Neural cell (in vitro differentiated cells): Measurements from ENCODE around the gene ATOX1. TPM values are rescaled to one million over a fixed set of nuclear protein-coding genes. Genes with fewer than 3 reads are reported as not detected.

Source experiments
- H2AFZ ChIP-seq: fragments of 200-600, 300-800 bp; sonication (generic), shearing (Covaris generic); 2 replicates; pipeline ENCODE4 v1.6.0; 2014; ENCODE audit warnings: low read depth, mild to moderate bottlenecking, antibody characterized with exemption, low read length, moderate library complexity
- H3F3A ChIP-seq: fragments of 200-600 bp; shearing (Covaris generic); 2 replicates; pipeline ENCODE4 v1.6.1; 2016; ENCODE audit warnings: mild to moderate bottlenecking, moderate library complexity, mixed read lengths, antibody characterized with exemption, low read length; ENCODE audit not compliant: insufficient read depth, poor library complexity, severe bottlenecking
- H3K27ac ChIP-seq: fragments of 200-600, 300-800 bp; sonication (generic), shearing (Covaris generic); 2 replicates; pipeline ENCODE4 v1.5.1; 2014; ENCODE audit warnings: mild to moderate bottlenecking, low read length, moderate library complexity
- H3K27me3 ChIP-seq: fragments of 300-800, 200-600 bp; sonication (generic), shearing (Covaris generic); 2 replicates; pipeline ENCODE4 v1.6.0; 2014; ENCODE audit warnings: mild to moderate bottlenecking, low read depth, low read length, moderate library complexity; ENCODE audit not compliant: insufficient read depth
- H3K36me3 ChIP-seq: fragments of 300-800, 200-600 bp; sonication (generic), shearing (Covaris generic); 2 replicates; pipeline ENCODE4 v1.5.1; 2014; ENCODE audit warnings: mild to moderate bottlenecking, antibody characterized with exemption, low read length, moderate library complexity; ENCODE audit not compliant: insufficient read depth
- H3K4me2 ChIP-seq: fragments of 300-800, 200-600 bp; sonication (generic), shearing (Covaris generic); 2 replicates; pipeline ENCODE4 v1.6.0; 2014; ENCODE audit warnings: mild to moderate bottlenecking, low read length
- H3K4me3 ChIP-seq: fragments of 300-800, 200-600 bp; sonication (generic), shearing (Covaris generic); 2 replicates; pipeline ENCODE4 v1.5.1; 2014; ENCODE audit warnings: mild to moderate bottlenecking, low read length, moderate library complexity
- H3K79me2 ChIP-seq: fragments of 200-600 bp; shearing (Covaris generic); replicated peaks from 2 replicates; pipeline ENCODE4 v1.6.0; 2014; ENCODE audit warnings: mild to moderate bottlenecking, low read length, moderate library complexity; ENCODE audit not compliant: insufficient read depth
- H3K9ac ChIP-seq: fragments of 300-800, 200-600 bp; sonication (generic), shearing (Covaris generic); 2 replicates; pipeline ENCODE4 v1.6.1; 2016; ENCODE audit warnings: mild to moderate bottlenecking, low read length, mixed read lengths
- H3K9me2 ChIP-seq: fragments of 200-600 bp; shearing (Covaris generic); 2 replicates; pipeline ENCODE4 v1.6.1; 2016; ENCODE audit warnings: mild to moderate bottlenecking, low read length, mixed read lengths; ENCODE audit not compliant: insufficient read depth
- H3K9me3 ChIP-seq: fragments of 200-600, 300-800 bp; sonication (generic), shearing (Covaris generic); 2 replicates; pipeline ENCODE4 v1.6.1; 2016; ENCODE audit warnings: mild to moderate bottlenecking, mixed run types, low read length, moderate library complexity, mixed read lengths
- H4K20me1 ChIP-seq: fragments of 200-600 bp; shearing (Covaris generic); 2 replicates; pipeline ENCODE4 v1.6.1; 2016; ENCODE audit warnings: mild to moderate bottlenecking, mixed run types; ENCODE audit not compliant: insufficient read depth
- EP300 ChIP-seq: fragments of 450-650 bp; conservative IDR thresholded peaks from 2 replicates; pipeline ENCODE4 v1.6.1; 2014; ENCODE audit warnings: antibody characterized with exemption, mild to moderate bottlenecking, moderate library complexity; ENCODE audit not compliant: poor library complexity, severe bottlenecking
- EZH2 ChIP-seq: fragments of 200-600, 300-800 bp; shearing (Covaris generic), sonication (generic); IDR thresholded peaks from 2 replicates; pipeline ENCODE4 v1.6.1; 2014; ENCODE audit warnings: antibody characterized with exemption, low read length, borderline replicate concordance, mild to moderate bottlenecking; ENCODE audit not compliant: insufficient read depth, poor library complexity, severe bottlenecking
- MXI1 ChIP-seq: fragments of 450-650 bp; conservative IDR thresholded peaks from 2 replicates; pipeline ENCODE4 v1.6.1; 2014; ENCODE audit warnings: antibody characterized with exemption, mild to moderate bottlenecking; ENCODE audit not compliant: poor library complexity, severe bottlenecking
- POLR2AphosphoS5 ChIP-seq: IDR thresholded peaks from 2 replicates; pipeline ENCODE4 v1.6.1; 2012
- RAD21 ChIP-seq: fragments of 450-650 bp; conservative IDR thresholded peaks from 2 replicates; pipeline ENCODE4 v1.6.1; 2014; ENCODE audit warnings: antibody characterized with exemption, mild to moderate bottlenecking, moderate library complexity
- SMC3 ChIP-seq: fragments of 450-650 bp; conservative IDR thresholded peaks from 2 replicates; pipeline ENCODE4 v1.6.1; 2014; ENCODE audit warnings: antibody characterized with exemption, mild to moderate bottlenecking, moderate library complexity; ENCODE audit not compliant: poor library complexity
- TAF1 ChIP-seq: IDR thresholded peaks from 2 replicates; pipeline ENCODE4 v1.6.1; 2012; ENCODE audit warnings: low read depth
- polyA plus RNA-seq: library from polyadenylated mRNA; depleted of rRNA; stranded (reverse); fragments of >200 nt; gene quantifications from 2 replicates; pipeline ENCODE4 v1.2.3, GENCODE V29; 2014
- TF ChIP-seq, protein P1 (sequence below): IDR thresholded peaks from 2 replicates; pipeline ENCODE4 v1.6.1; 2012; ENCODE audit warnings: borderline replicate concordance
- TF ChIP-seq, protein P2 (sequence below): fragments of 450-650 bp; IDR thresholded peaks from 2 replicates; pipeline ENCODE4 v1.5.1; 2014; ENCODE audit warnings: antibody characterized with exemption, mild to moderate bottlenecking, moderate library complexity; ENCODE audit not compliant: poor library complexity, severe bottlenecking

ATOX1 gene
- polyA plus RNA-seq, 1 donor from 2014 or later = 79.9 TPM

DNA sequence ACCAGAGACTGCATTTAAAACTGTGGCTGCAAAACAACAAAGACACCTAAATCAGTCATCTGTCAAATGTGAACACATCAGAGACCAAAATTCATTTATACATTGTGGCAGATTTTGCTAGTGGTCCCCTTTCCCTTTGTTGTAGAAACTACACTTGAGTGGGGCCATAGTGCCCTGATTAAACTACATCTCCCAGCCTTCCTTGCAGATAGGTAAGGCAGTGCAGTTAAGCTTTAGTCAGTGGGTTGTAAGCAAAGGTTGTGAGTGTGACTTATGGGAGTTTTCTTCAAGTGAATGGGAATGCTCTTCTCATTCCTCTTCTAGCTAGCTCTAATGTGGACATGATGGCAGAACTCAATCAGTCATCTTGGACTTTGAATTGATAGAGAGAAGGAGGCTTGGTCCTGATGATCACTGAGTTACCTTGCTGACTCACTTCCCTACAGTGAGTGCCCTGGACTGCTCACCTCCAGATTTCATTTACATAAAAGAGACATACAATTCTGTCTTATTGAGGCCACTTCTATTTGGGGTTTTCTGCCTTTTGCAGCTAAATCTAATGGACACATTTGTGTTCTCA, 36.5 kb downstream of the ATOX1 start:
- H3K4me3 ChIP-seq = no peak overlapping the region
- no peaks in the 10 kb centered on the region for H3K27me3 ChIP-seq
- TF ChIP-seq SMC3 (no peak), TAF1 (no peak), RAD21 (no peak), EZH2 (no peak), MXI1 (no peak), EP300 (no peak), POLR2AphosphoS5 (no peak)
- TF ChIP-seq, protein P1, sequence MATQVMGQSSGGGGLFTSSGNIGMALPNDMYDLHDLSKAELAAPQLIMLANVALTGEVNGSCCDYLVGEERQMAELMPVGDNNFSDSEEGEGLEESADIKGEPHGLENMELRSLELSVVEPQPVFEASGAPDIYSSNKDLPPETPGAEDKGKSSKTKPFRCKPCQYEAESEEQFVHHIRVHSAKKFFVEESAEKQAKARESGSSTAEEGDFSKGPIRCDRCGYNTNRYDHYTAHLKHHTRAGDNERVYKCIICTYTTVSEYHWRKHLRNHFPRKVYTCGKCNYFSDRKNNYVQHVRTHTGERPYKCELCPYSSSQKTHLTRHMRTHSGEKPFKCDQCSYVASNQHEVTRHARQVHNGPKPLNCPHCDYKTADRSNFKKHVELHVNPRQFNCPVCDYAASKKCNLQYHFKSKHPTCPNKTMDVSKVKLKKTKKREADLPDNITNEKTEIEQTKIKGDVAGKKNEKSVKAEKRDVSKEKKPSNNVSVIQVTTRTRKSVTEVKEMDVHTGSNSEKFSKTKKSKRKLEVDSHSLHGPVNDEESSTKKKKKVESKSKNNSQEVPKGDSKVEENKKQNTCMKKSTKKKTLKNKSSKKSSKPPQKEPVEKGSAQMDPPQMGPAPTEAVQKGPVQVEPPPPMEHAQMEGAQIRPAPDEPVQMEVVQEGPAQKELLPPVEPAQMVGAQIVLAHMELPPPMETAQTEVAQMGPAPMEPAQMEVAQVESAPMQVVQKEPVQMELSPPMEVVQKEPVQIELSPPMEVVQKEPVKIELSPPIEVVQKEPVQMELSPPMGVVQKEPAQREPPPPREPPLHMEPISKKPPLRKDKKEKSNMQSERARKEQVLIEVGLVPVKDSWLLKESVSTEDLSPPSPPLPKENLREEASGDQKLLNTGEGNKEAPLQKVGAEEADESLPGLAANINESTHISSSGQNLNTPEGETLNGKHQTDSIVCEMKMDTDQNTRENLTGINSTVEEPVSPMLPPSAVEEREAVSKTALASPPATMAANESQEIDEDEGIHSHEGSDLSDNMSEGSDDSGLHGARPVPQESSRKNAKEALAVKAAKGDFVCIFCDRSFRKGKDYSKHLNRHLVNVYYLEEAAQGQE = no peak
- TF ChIP-seq, protein P2, sequence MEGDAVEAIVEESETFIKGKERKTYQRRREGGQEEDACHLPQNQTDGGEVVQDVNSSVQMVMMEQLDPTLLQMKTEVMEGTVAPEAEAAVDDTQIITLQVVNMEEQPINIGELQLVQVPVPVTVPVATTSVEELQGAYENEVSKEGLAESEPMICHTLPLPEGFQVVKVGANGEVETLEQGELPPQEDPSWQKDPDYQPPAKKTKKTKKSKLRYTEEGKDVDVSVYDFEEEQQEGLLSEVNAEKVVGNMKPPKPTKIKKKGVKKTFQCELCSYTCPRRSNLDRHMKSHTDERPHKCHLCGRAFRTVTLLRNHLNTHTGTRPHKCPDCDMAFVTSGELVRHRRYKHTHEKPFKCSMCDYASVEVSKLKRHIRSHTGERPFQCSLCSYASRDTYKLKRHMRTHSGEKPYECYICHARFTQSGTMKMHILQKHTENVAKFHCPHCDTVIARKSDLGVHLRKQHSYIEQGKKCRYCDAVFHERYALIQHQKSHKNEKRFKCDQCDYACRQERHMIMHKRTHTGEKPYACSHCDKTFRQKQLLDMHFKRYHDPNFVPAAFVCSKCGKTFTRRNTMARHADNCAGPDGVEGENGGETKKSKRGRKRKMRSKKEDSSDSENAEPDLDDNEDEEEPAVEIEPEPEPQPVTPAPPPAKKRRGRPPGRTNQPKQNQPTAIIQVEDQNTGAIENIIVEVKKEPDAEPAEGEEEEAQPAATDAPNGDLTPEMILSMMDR = no peak
- H3K9me2 ChIP-seq = no peaks in the 10 kb centered on the region
- no peaks in the 10 kb centered on the region for H4K20me1 ChIP-seq
- H3K27ac ChIP-seq = no peak overlapping the region
- H3K36me3 ChIP-seq = no peaks in the 10 kb centered on the region
- no peak overlapping the region for H3K4me2 ChIP-seq
- no peaks in the 10 kb centered on the region for H3F3A ChIP-seq
- no peaks in the 10 kb centered on the region for H3K79me2 ChIP-seq
- no peaks in the 10 kb centered on the region for H3K9me3 ChIP-seq
- H2AFZ ChIP-seq = no peak overlapping the region
- H3K9ac ChIP-seq = no peak overlapping the region

DNA sequence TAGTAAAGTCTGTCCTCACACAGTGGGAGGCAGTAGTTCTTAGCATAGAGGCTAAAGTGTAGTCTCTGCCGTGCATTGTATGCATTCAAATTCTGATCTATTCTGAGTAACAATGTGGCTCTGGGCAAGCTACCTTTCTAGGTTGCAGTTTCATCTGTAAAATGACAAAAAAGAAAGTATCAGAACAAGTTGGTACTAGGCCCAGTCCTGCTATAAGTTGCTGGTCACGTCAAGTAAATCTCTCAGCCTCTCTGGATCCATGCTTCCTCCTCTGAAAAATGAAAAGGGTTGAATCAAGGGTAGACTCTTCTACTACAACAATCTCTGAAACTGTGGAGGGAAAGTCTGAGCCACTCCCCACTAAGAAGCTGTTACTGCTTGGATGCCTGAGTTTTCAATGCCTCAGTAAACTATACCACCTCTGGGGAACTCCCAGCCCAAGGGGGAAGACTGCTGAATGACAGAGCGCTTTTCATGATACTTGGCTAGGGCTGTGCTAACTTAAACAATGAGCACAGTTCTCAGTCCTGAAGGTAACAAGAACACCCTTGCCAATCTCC, 37.3 kb downstream of the ATOX1 start:
- no peaks in the 10 kb centered on the region for H3K9me2 ChIP-seq
- no peaks in the 10 kb centered on the region for H3K79me2 ChIP-seq
- H3K27ac ChIP-seq = no peak overlapping the region
- H4K20me1 ChIP-seq = no peaks in the 10 kb centered on the region
- no peak overlapping the region for H3K4me3 ChIP-seq
- H3K27me3 ChIP-seq = no peaks in the 10 kb centered on the region
- H3F3A ChIP-seq = no peaks in the 10 kb centered on the region
- no peak overlapping the region for H3K9ac ChIP-seq
- H3K4me2 ChIP-seq = no peak overlapping the region
- H2AFZ ChIP-seq = no peak overlapping the region
- no peaks in the 10 kb centered on the region for H3K36me3 ChIP-seq
- TF ChIP-seq MXI1 (no peak), TAF1 (no peak), POLR2AphosphoS5 (no peak), EZH2 (no peak), RAD21 (no peak), EP300 (no peak), SMC3 (no peak)
- TF ChIP-seq, protein P2 = no peak
- H3K9me3 ChIP-seq = no peaks in the 10 kb centered on the region
